Peyer's patch (tissue), 4 donors: ENCODE results near the gene SLC22A23.

Source experiments
- POLR2A ChIP-seq, 2 donors: fragments of 450-650 bp; IDR thresholded peaks; one replicate each; pipeline ENCODE4 v1.5.1; 2017; ENCODE audit warnings: antibody characterized with exemption in 2 of 2, mild to moderate bottlenecking in 2 of 2, moderate library complexity in 2 of 2
- TF ChIP-seq, protein P1 (sequence below), 6 experiments: fragments of 450-650 bp in 4 of 6; fragments of 200-600 bp in 2 of 6; sonication (generic) in 1 of 6; IDR thresholded peaks; one replicate each; pipeline ENCODE4 v1.5.1; 2017 to 2019; ENCODE audit warnings: antibody characterized with exemption in 6 of 6, mild to moderate bottlenecking in 3 of 6, moderate library complexity in 1 of 6

DNA sequence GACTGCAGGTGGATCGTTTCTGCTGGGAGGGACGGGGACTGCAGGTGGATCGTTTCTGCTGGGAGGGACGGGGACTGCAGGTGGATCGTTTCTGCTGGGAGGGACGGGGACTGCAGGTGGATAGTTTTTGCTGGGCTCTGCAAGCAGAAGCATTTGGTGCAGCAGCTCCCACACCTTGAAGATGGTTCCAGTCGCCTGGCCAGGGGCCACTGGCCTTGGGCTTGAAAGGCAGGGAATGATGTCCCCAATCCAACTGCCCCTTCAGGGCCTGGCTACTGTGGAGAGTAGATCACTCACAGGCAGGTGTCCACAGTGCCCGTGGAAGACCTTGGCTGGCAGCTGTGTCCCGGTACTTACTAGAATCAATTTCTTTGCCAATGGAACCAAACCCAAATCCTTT is 129.9 kb downstream of the SLC22A23 start:
- TF ChIP-seq, protein P1, sequence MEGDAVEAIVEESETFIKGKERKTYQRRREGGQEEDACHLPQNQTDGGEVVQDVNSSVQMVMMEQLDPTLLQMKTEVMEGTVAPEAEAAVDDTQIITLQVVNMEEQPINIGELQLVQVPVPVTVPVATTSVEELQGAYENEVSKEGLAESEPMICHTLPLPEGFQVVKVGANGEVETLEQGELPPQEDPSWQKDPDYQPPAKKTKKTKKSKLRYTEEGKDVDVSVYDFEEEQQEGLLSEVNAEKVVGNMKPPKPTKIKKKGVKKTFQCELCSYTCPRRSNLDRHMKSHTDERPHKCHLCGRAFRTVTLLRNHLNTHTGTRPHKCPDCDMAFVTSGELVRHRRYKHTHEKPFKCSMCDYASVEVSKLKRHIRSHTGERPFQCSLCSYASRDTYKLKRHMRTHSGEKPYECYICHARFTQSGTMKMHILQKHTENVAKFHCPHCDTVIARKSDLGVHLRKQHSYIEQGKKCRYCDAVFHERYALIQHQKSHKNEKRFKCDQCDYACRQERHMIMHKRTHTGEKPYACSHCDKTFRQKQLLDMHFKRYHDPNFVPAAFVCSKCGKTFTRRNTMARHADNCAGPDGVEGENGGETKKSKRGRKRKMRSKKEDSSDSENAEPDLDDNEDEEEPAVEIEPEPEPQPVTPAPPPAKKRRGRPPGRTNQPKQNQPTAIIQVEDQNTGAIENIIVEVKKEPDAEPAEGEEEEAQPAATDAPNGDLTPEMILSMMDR (IDR thresholded peaks at IDR 0.05), result no peak
- TF ChIP-seq POLR2A (IDR thresholded peaks at IDR 0.05), result no peak
